ENCODE results near the gene CCDC122. TPM values are rescaled to one million over a fixed set of nuclear protein-coding genes. Genes with fewer than 3 reads are reported as not detected.

Gene CCDC122
- total RNA-seq, 1 experiment from 2014 or later, result 5.8 TPM

GRCh38 chr13:43786766-43787517 is 92.6 kb downstream of the CCDC122 start, which contains the start of gene ENOX1:
ENOX1 (minus strand) TSS chr13:43786972.
- no peak within 1 kb of the TSS for H2AFZ ChIP-seq (ENCODE audit: low read depth, low read length, poor library complexity, severe bottlenecking)
- BruUV-seq (replicated peaks), result no TSS peak
- H3K9ac ChIP-seq (ENCODE audit: low read length), result peak within 1 kb of the TSS; percentile 60

GRCh38 chr13:43786472-43786765 is 93.1 kb downstream of the CCDC122 start:
- DNase-seq (ENCODE audit: low read depth, low spot score) (no peak), ATAC-seq (peak; percentile 43; the same call in 1 of the 2 replicates)
- H3K79me2 ChIP-seq (ENCODE audit: insufficient read depth, low read length), result no peaks in the 10 kb centered on the region
- ChIA-PET RAD21 (ENCODE audit: low non-redundant PET in 1 of 2, low total read pairs in 2 of 2, uncharacterized antibody in 2 of 2, unreplicated experiment in 2 of 2) (no interaction called here), CTCF (interaction anchor here (0.8 kb wide), 1 partner anchor 11 kb away, joined by 3 read pairs; no protein-coding TSS in a partner anchor), POLR2A (no interaction called here)
- peak overlapping the region; percentile 60 for H3K9ac ChIP-seq (ENCODE audit: low read length)
- no peak overlapping the region for H2AFZ ChIP-seq (ENCODE audit: low read depth, low read length, poor library complexity, severe bottlenecking)
- peak overlapping the region; percentile 56; the same call in 1 of the 2 replicates for H3K27ac ChIP-seq (ENCODE audit: low read depth, low read length)
- H3K27me3 ChIP-seq (ENCODE audit: insufficient read depth, low read length), result peaks cover 10% of the 10 kb centered on the region; the same call in 1 of the 2 replicates
- H3K4me1 ChIP-seq (ENCODE audit: control insufficient read depth in 1 of 2, insufficient read depth in 2 of 2, low read length in 2 of 2), result peaks cover 0 to 25% of the 10 kb centered on the region in 2 experiments; a peak in 2 of 4 replicates
- BruUV-seq (replicated peaks), result no TSS peak
- intact Hi-C loops (cut with micrococcal nuclease), result no loop called here
- no peaks in the 10 kb centered on the region for H3K9me2 ChIP-seq (ENCODE audit: insufficient read depth)
- peak overlapping the region; percentile 51 to 60 for H3K4me3 ChIP-seq (replicated peaks in 1 of 2; ENCODE audit: low read depth in 1 of 2, low read length in 2 of 2)
- no peaks in the 10 kb centered on the region for H3K36me3 ChIP-seq (ENCODE audit: control insufficient read depth in 1 of 2, insufficient read depth in 2 of 2, low read length in 2 of 2)
- peak overlapping the region; percentile 69 for H3K4me2 ChIP-seq (ENCODE audit: low read length)
- H3K9me3 ChIP-seq (ENCODE audit: control insufficient read depth in 1 of 2, insufficient read depth in 1 of 2, low read depth in 1 of 2, low read length in 2 of 2), result no peaks in the 10 kb centered on the region
- no peaks in the 10 kb centered on the region for H4K20me1 ChIP-seq (ENCODE audit: insufficient read depth)
- TF ChIP-seq SIN3A (IDR thresholded peaks at IDR 0.05; ENCODE audit: low read depth) (no peak), ZFX (IDR thresholded peaks at IDR 0.05) (no peak), MAX (IDR thresholded peaks at IDR 0.05) (no peak), SP1 (IDR thresholded peaks at IDR 0.05; ENCODE audit: low read depth) (no peak), RAD21 (IDR thresholded peaks at IDR 0.05; ENCODE audit: low read depth) (no peak), YY1 (IDR thresholded peaks at IDR 0.05; ENCODE audit: extremely low read depth, insufficient replicate concordance, low read depth, low read length) (no peak), ELF1 (IDR thresholded peaks at IDR 0.05; ENCODE audit: borderline replicate concordance, low read depth) (no peak), CEBPB (IDR thresholded peaks at IDR 0.05; ENCODE audit: low read depth) (no peak), POLR2A (IDR thresholded peaks at IDR 0.05; ENCODE audit: borderline replicate concordance, extremely low read depth, insufficient read depth, insufficient read length) (no peak), ATF3 (IDR thresholded peaks at IDR 0.05) (no peak), JUND (IDR thresholded peaks at IDR 0.05) (no peak), CTCF (IDR thresholded peaks at IDR 0.05 in 2 of 3, conservative IDR thresholded peaks at IDR 0.05 in 1 of 3; ENCODE audit: borderline replicate concordance in 1 of 3, insufficient read depth in 1 of 3, low read depth in 2 of 3, low read length in 2 of 3) (no peak), ZNF274 (IDR thresholded peaks at IDR 0.05; ENCODE audit: low read depth, low read length) (no peak), ZBTB33 (IDR thresholded peaks at IDR 0.05; ENCODE audit: extremely low read depth, insufficient replicate concordance, low read length) (no peak), SRF (IDR thresholded peaks at IDR 0.05; ENCODE audit: low read depth) (no peak)

More at GRCh38 chr13:43786766-43787517, 92.6 kb downstream of the CCDC122 start, which contains the start of gene ENOX1:
- CTCF ChIA-PET, result interaction anchor here (0.8 kb wide), 1 partner anchor 12 kb away, joined by 3 read pairs; no protein-coding TSS in a partner anchor
- H3K27me3 ChIP-seq (ENCODE audit: insufficient read depth, low read length), result peaks cover 10% of the 10 kb centered on the region; the same call in 1 of the 2 replicates
- H4K20me1 ChIP-seq (ENCODE audit: insufficient read depth), result no peaks in the 10 kb centered on the region
- ATAC-seq (peak; percentile 78), DNase-seq (ENCODE audit: low read depth, low spot score) (peak; percentile 34)
- H3K9me2 ChIP-seq (ENCODE audit: insufficient read depth), result no peaks in the 10 kb centered on the region
- H3K9me3 ChIP-seq (ENCODE audit: control insufficient read depth in 1 of 2, insufficient read depth in 1 of 2, low read depth in 1 of 2, low read length in 2 of 2), result no peaks in the 10 kb centered on the region
- H3K79me2 ChIP-seq (ENCODE audit: insufficient read depth, low read length), result no peaks in the 10 kb centered on the region
- 0 out of 2 replicates have a peak, but pooled peaks have one; percentile 20 for TF ChIP-seq RAD21 (IDR thresholded peaks at IDR 0.05; ENCODE audit: low read depth)
- no peak for TF ChIP-seq JUND (IDR thresholded peaks at IDR 0.05)
- peak; percentile 51; the same call in 1 of the 2 replicates for TF ChIP-seq ZFX (IDR thresholded peaks at IDR 0.05)
- peak within 1 kb of the TSS; percentile 51 to 60 for H3K4me3 ChIP-seq (replicated peaks in 1 of 2; ENCODE audit: low read depth in 1 of 2, low read length in 2 of 2)
- intact Hi-C loops (cut with micrococcal nuclease), result no loop called here
- no peaks in the 10 kb centered on the region for H3K36me3 ChIP-seq (ENCODE audit: control insufficient read depth in 1 of 2, insufficient read depth in 2 of 2, low read length in 2 of 2)
- peak within 1 kb of the TSS; percentile 69 for H3K4me2 ChIP-seq (ENCODE audit: low read length)
- peak within 1 kb of the TSS; percentile 63 for H3K27ac ChIP-seq (ENCODE audit: low read depth, low read length)
- RAD21 ChIA-PET (ENCODE audit: low non-redundant PET in 1 of 2, low total read pairs in 2 of 2, uncharacterized antibody in 2 of 2, unreplicated experiment in 2 of 2), result no interaction called here
- peaks cover 0 to 25% of the 10 kb centered on the region in 2 experiments; a peak in 2 of 4 replicates for H3K4me1 ChIP-seq (ENCODE audit: control insufficient read depth in 1 of 2, insufficient read depth in 2 of 2, low read length in 2 of 2)
- POLR2A ChIA-PET, result no interaction called here

All from HCT116 (cell line).